ENCODE data around the gene COX20.
A peak's percentile ranks its signal among the peaks of the same experiment; 100 is the strongest.

DNA sequence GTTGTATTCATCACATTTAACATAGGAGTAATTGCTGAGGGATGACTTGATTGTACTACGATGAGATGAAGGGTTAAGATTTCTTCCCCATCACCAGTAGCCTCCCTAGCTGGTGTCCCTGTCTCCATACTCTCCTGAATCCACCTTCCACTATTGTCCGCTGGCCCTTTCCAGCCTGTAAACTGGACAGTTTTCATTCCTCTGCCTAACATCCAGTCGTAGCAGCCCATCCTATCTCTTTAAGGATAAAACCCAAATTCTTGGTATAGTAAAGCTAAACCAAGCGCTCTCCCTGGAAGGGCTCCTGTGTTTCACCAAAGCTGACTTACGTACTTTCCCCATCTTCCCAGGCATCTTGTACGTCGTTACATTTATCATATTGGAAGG is 670 bp downstream of the COX20 start:
- TF ChIP-seq POLR2AphosphoS5 (IDR thresholded peaks at IDR 0.05) (peak; percentile 21), POLR2A (IDR thresholded peaks at IDR 0.05) (no peak)
- TF ChIP-seq, protein P1, sequence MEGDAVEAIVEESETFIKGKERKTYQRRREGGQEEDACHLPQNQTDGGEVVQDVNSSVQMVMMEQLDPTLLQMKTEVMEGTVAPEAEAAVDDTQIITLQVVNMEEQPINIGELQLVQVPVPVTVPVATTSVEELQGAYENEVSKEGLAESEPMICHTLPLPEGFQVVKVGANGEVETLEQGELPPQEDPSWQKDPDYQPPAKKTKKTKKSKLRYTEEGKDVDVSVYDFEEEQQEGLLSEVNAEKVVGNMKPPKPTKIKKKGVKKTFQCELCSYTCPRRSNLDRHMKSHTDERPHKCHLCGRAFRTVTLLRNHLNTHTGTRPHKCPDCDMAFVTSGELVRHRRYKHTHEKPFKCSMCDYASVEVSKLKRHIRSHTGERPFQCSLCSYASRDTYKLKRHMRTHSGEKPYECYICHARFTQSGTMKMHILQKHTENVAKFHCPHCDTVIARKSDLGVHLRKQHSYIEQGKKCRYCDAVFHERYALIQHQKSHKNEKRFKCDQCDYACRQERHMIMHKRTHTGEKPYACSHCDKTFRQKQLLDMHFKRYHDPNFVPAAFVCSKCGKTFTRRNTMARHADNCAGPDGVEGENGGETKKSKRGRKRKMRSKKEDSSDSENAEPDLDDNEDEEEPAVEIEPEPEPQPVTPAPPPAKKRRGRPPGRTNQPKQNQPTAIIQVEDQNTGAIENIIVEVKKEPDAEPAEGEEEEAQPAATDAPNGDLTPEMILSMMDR (IDR thresholded peaks at IDR 0.05), result no peak

All from gastroesophageal sphincter (tissue), 3 donors.